Adipocyte (in vitro differentiated cells): Measurements from ENCODE around the gene HNF4A.

Experiments
- DNase-seq: peaks from one replicate; pipeline ENCODE4 v3.0.0-alpha.2; 2015; ENCODE audit warnings: low read depth
- H3K27me3 ChIP-seq: replicated peaks from 2 replicates; pipeline ENCODE4 v1.7.0; 2013; ENCODE audit warnings: mild to moderate bottlenecking, low read length, moderate library complexity; ENCODE audit not compliant: control insufficient read depth, insufficient read depth
- H3K36me3 ChIP-seq: 2 replicates; pipeline ENCODE4 v1.7.0; 2013; ENCODE audit warnings: low read length, mild to moderate bottlenecking, moderate library complexity; ENCODE audit not compliant: control insufficient read depth, insufficient read depth, severe bottlenecking
- H3K4me1 ChIP-seq: 2 replicates; pipeline ENCODE4 v1.7.0; 2013; ENCODE audit warnings: mild to moderate bottlenecking, low read length, moderate library complexity; ENCODE audit not compliant: control insufficient read depth, insufficient read depth
- H3K4me3 ChIP-seq: 2 replicates; pipeline ENCODE4 v1.7.0; 2013; ENCODE audit warnings: mild to moderate bottlenecking, low read length, moderate library complexity
- H3K9ac ChIP-seq: 2 replicates; pipeline ENCODE4 v1.7.0; 2013; ENCODE audit warnings: mild to moderate bottlenecking, low read length, moderate library complexity
- H3K9me3 ChIP-seq: 2 replicates; pipeline ENCODE4 v1.7.0; 2013; ENCODE audit warnings: mild to moderate bottlenecking, low read length, moderate library complexity; ENCODE audit not compliant: control insufficient read depth

HNF4A gene

DNA sequence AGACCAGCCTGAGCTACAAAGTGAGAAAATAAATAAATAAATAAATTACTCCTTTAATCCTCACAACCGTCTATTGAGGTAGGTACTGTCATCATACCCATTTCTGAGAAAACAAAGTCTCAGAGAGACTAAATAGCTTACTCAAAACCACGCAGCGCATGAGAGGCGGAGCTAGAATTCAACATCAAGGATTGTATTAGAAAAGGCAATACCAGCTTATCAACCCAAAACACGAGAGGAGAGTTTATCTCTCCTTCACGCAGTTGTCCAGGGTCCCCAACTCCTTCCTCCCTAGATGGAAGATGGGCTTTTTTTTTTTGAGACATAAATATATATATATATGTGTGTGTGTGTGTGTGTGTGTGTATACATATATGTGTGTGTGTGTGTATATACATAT is 12.2 kb downstream of the HNF4A start:
- Histone ChIP-seq H3K36me3 (no peaks in the 10 kb centered on the region), H3K4me3 (no peak overlapping the region), H3K9me3 (no peaks in the 10 kb centered on the region), H3K9ac (no peak overlapping the region), H3K4me1 (no peaks in the 10 kb centered on the region), H3K27me3 (peaks cover 8% of the 10 kb centered on the region)
- DNase-seq: no peak

- no peaks in the 10 kb centered on the region for H3K36me3 ChIP-seq
- H3K9ac ChIP-seq: no peak overlapping the region
- no peaks in the 10 kb centered on the region for H3K4me1 ChIP-seq
- H3K27me3 ChIP-seq: peaks cover 13% of the 10 kb centered on the region
- no peaks in the 10 kb centered on the region for H3K9me3 ChIP-seq
- H3K4me3 ChIP-seq: no peak overlapping the region
- no peak for DNase-seq
Observed at GRCh38 chr20:44370639-44371218, 15.2 kb downstream of the HNF4A start.

DNA sequence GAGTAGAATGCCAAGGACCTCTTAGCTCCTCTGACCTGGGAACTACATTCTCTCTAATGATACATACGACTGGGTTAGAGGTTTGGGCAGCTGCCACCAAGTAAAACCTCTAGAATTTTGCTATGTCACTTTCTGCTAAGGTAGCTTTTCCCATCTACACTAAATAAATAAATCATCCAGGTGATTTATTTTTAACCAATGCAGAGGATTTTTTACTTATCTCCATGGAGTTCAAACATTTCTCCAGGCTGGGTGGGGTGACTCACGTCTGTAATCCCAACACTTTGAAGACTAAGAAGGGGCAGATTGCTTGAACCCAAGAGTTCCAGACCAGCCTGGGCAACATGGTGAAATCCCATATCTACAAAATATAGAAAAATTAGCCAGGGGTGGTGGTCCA is 27.1 kb downstream of the HNF4A start:
- Histone ChIP-seq H3K27me3 (peaks cover 11% of the 10 kb centered on the region), H3K9ac (no peak overlapping the region), H3K4me3 (no peak overlapping the region), H3K9me3 (no peaks in the 10 kb centered on the region), H3K36me3 (no peaks in the 10 kb centered on the region), H3K4me1 (peaks cover 9% of the 10 kb centered on the region)
- DNase-seq: no peak

DNA sequence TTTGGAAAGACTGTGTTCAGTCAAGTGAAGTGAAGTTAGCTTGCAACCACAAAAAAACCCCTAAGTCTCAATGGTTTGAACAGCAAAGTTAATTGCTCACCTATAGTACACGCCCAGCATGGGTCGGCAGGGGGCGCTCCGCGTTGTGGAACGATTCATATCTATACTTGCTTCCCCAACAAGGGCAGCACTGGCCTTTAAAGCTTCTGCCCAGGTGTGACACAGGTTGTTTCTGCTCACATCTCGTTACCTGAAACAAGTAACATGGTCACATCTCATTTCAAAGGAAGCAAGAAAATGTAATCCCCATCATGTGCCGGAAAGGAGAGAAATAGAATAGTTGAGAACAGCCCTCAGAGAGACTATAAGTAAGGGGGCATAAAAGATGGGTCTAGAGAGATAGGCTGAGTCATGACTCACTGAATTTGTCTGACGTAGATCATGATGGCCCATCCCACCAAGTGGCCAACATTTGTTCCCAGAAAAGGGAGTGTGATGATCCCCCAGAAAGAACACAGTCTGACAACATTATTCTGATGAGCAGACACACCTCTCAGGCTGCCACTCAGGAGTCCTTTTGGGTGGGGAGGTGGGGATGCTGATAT is 29.0 kb downstream of the HNF4A start:
- Histone ChIP-seq H3K36me3 (no peaks in the 10 kb centered on the region), H3K4me3 (no peak overlapping the region), H3K9me3 (no peaks in the 10 kb centered on the region), H3K27me3 (peaks cover 15% of the 10 kb centered on the region), H3K9ac (no peak overlapping the region), H3K4me1 (peaks cover 14% of the 10 kb centered on the region)
- peak; percentile 84 for DNase-seq

DNA sequence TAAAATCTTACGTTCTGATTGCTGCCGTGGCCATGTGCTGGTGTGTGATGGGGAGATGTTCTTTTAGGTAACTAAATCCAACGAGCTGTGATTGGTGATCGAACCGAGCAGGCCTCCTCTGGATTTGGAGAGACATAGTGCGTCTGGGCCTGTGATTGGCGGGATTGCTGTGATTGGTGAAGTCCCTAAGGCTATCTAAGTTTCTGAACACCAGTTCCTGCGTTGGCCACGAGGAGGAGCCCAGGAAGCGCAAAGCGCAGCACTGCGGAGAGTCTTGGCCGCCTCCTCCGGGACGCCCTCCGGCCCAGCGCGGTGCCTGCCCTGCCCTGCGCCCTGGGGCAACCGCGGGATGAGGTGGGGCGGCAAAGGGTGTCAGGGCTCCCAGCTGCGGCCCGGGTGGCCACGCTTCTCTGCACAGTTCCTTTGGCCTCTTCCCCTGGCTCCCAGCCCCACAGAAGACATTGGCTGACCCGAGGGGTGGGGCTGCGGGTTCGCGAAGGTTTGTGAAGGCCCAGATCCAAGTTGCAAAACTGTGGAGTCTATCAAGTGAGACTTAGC is 33.0 kb downstream of the HNF4A start:
- no peaks in the 10 kb centered on the region for H3K9me3 ChIP-seq
- DNase-seq: peak; percentile 83
- H3K9ac ChIP-seq: peak overlapping the region; percentile 44
- H3K27me3 ChIP-seq: peaks cover 12% of the 10 kb centered on the region
- H3K4me1 ChIP-seq: peaks cover 14% of the 10 kb centered on the region
- no peaks in the 10 kb centered on the region for H3K36me3 ChIP-seq
- H3K4me3 ChIP-seq: no peak overlapping the region

GRCh38 chr20:44389871-44390270 is 34.4 kb downstream of the HNF4A start:
- H3K36me3 ChIP-seq: no peaks in the 10 kb centered on the region
- H3K9ac ChIP-seq: no peak overlapping the region
- H3K4me1 ChIP-seq: peaks cover 20% of the 10 kb centered on the region
- H3K9me3 ChIP-seq: no peaks in the 10 kb centered on the region
- H3K4me3 ChIP-seq: no peak overlapping the region
- no peak for DNase-seq
- peaks cover 12% of the 10 kb centered on the region for H3K27me3 ChIP-seq

DNA sequence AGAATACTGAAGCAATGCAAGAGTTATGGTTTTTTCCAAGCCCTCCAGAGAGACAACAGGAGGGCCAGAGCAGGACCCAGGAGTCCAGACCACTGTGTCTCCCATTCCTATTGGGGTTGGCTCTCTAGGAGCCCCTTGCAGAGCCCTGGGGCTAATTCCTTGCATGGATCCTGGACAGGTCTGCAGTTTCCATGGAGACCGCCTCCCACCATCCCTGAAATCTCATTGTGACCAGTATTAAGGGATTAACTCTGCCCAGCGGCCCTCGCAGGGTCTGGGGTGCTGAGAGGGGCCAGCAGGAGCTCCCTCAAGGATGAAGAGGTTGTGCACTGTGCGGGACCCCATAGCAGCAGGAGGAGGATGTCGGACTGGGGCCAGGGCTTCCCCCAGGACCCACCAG is 34.8 kb downstream of the HNF4A start:
- H3K4me3 ChIP-seq: no peak overlapping the region
- no peak overlapping the region for H3K9ac ChIP-seq
- no peak for DNase-seq
- no peaks in the 10 kb centered on the region for H3K36me3 ChIP-seq
- H3K4me1 ChIP-seq: peaks cover 20% of the 10 kb centered on the region
- no peaks in the 10 kb centered on the region for H3K9me3 ChIP-seq
- peaks cover 16% of the 10 kb centered on the region for H3K27me3 ChIP-seq

- Histone ChIP-seq H3K4me3 (no peak overlapping the region), H3K9me3 (no peaks in the 10 kb centered on the region), H3K27me3 (peaks cover 28% of the 10 kb centered on the region), H3K36me3 (no peaks in the 10 kb centered on the region), H3K9ac (no peak overlapping the region), H3K4me1 (peaks cover 20% of the 10 kb centered on the region)
- no peak for DNase-seq
Observed at GRCh38 chr20:44392088-44392775, 36.7 kb downstream of the HNF4A start.

DNA sequence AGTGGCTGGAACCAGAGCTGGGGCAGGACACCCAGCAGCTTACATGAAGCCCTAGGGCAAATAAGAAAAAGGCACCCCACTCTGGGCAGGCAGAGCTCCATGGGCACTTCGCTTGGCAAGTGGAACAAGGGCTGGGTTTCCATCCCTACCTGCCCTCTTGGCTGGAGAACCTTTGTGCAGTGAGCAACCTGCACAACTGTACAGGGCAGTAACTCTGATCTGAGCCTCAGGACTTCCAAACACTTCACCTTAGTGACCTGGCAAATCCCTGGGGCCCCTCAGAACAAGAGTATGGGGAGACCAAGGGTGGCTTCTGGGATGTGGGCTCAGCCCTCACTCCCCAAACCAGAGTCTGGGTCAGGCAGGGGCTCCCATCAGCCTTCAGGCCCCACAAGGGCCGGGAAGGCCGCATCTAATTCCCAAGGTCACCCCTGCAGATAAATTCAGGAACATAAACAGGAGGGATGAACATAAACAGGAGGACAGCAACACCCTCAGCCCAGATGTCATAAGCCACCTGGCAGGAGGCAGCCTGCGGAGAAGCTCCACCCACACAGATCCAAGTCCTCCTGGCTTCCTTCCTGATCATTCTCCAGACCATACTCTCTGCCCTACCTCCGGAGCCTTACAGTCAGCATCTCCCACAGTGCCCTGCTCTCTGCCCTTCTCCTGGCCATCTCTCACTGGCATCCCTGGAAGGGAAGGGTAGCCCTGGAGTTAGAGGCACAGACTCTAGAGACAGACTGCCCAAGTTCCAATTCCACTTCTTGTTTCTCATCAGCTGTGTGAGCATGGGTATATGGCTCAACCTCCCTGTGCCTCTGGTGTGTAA is 37.5 kb downstream of the HNF4A start:
- Histone ChIP-seq H3K36me3 (no peaks in the 10 kb centered on the region), H3K27me3 (peaks cover 29% of the 10 kb centered on the region), H3K9ac (no peak overlapping the region), H3K4me1 (peaks cover 20% of the 10 kb centered on the region), H3K9me3 (no peaks in the 10 kb centered on the region), H3K4me3 (no peak overlapping the region)
- DNase-seq: no peak

DNA sequence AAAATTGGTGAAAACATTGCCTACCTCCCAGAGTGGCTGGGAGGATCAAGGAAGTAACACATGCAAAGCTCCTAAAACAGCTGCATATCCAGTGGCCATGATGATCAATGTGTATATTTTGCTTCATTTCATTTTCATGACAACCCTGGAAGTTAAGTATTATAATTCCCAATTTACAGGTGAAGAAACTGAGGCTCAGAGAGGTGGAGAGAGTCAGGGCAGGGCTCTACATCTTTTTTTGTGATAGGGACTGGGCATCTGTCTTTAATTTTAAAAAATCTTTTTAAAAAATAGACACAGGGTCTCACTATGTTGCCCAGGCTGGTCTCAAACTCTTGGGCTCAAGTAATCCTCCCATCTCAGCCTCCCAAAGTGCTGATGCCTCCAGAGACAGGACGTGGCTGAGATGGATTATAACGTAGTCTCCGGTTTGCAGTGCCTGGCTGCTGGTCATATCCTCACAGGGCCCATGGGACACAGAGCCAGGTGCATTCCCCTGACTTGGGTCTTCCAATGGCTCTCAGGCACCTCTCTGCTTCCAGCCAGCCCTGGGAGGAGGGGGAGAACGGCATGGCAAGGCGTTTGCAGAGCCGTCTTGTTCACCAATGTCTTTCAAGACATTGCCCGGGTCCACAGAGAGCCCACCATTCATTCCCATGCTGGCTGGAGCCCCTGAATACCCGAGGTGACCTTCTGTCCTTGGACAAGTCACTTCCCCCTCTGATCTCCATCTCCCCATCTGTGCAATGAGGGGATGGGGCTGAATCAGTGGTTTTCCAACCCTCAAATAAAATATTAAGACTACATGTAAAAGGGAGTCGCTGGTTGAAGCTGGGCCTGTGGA is 38.3 kb downstream of the HNF4A start:
- no peaks in the 10 kb centered on the region for H3K36me3 ChIP-seq
- DNase-seq: no peak
- peaks cover 2% of the 10 kb centered on the region for H3K9me3 ChIP-seq
- no peak overlapping the region for H3K9ac ChIP-seq
- peaks cover 35% of the 10 kb centered on the region for H3K27me3 ChIP-seq
- no peak overlapping the region for H3K4me3 ChIP-seq
- peaks cover 15% of the 10 kb centered on the region for H3K4me1 ChIP-seq
